OCI-LY3 (cell line): ENCODE data around the gene NDRG3.
"Not testable (repeated sequence)": the region's sequence is repeated elsewhere in the genome, so short reads cannot be mapped to it uniquely, and the experiment has no call there.

Experiments used
- H2AFZ ChIP-seq: fragments of 200-600, 300-600 bp; shearing (Covaris generic); 2 replicates; pipeline ENCODE4 v1.6.0; 2014; ENCODE audit warnings: antibody characterized with exemption, low read depth, low read length
- H3K27ac ChIP-seq: fragments of 200-600, 300-600 bp; sonication (generic); 2 replicates; pipeline ENCODE4 v1.5.1; 2014; ENCODE audit warnings: mild to moderate bottlenecking, low read length, moderate library complexity, mixed read lengths
- H3K27me3 ChIP-seq: fragments of 200-600, 300-600 bp; sonication (generic); 2 replicates; pipeline ENCODE4 v1.6.1; 2014; ENCODE audit warnings: low read depth, low read length, mixed read lengths
- H3K36me3 ChIP-seq: fragments of 200-600, 300-600 bp; sonication (generic); replicated peaks from 2 replicates; pipeline ENCODE3; 2014; ENCODE audit warnings: low read depth, low read length, mixed read lengths
- H3K4me1 ChIP-seq: fragments of 300-600, 200-600 bp; sonication (generic); 2 replicates; pipeline ENCODE4 v1.6.1; 2014; ENCODE audit warnings: low read length, mixed read lengths
- H3K4me2 ChIP-seq: fragments of 200-600, 300-600 bp; sonication (generic); 2 replicates; pipeline ENCODE4 v1.6.1; 2014; ENCODE audit warnings: low read length, mixed read lengths
- H3K4me3 ChIP-seq: fragments of 300-600, 200-600 bp; sonication (generic); 2 replicates; pipeline ENCODE4 v1.5.1; 2014; ENCODE audit warnings: antibody characterized with exemption, mild to moderate bottlenecking, low read length, moderate library complexity
- H3K79me2 ChIP-seq: fragments of 300-600, 200-600 bp; shearing (Covaris generic); 2 replicates; pipeline ENCODE4 v1.6.1; 2014; ENCODE audit warnings: mild to moderate bottlenecking, low read length, mixed read lengths
- H3K9ac ChIP-seq: fragments of 300-600, 200-600 bp; shearing (Covaris generic); 2 replicates; pipeline ENCODE4 v1.6.0; 2014; ENCODE audit warnings: mild to moderate bottlenecking, low read length, moderate library complexity
- H3K9me3 ChIP-seq: fragments of 200-600, 300-600 bp; shearing (Covaris generic); 2 replicates; pipeline ENCODE4 v1.6.1; 2014; ENCODE audit warnings: low read length, mixed read lengths; ENCODE audit not compliant: insufficient read depth
- H4K20me1 ChIP-seq: fragments of 200-600, 300-600 bp; sonication (generic); 2 replicates; pipeline ENCODE4 v1.6.1; 2016; ENCODE audit warnings: low read length, mixed read lengths; ENCODE audit not compliant: insufficient read depth
- EZH2phosphoT487 ChIP-seq: fragments of 200-600 bp; shearing (Covaris generic); IDR thresholded peaks from 2 replicates; pipeline ENCODE4 v1.6.1; 2018; ENCODE audit warnings: antibody characterized with exemption, mixed run types, low read depth
- TF ChIP-seq, protein P1 (sequence below): fragments of 200-600, 300-600 bp; sonication (generic); IDR thresholded peaks from 2 replicates; pipeline ENCODE4 v1.5.1; 2014; ENCODE audit warnings: antibody characterized with exemption, low read length, low read depth

The NDRG3 gene

DNA sequence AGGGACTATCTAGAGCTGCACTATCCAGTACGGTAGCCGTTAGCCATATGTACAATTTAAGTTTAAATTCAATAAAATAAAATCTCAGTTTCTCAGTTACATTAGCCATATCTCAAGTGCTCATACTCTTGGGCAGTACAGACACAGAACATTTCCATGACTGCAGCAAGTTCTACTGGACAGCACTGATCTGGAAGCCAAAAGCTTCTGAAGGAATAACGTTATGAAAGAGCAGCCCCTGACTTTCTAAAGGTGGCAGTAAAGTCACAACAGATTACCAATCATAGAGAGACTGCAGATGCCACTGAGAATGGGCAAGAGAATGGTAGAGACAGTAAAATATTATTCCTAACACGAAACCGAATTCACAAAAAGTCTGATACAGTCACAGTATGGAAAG, 36.8 kb downstream of the NDRG3 start:
- H3K27ac ChIP-seq: no peak overlapping the region
- no peak overlapping the region for H3K4me3 ChIP-seq
- no peak for TF ChIP-seq EZH2phosphoT487
- H3K27me3 ChIP-seq: no peaks in the 10 kb centered on the region
- H2AFZ ChIP-seq: no peak overlapping the region
- no peaks in the 10 kb centered on the region for H3K79me2 ChIP-seq
- H4K20me1 ChIP-seq: no peaks in the 10 kb centered on the region
- H3K4me2 ChIP-seq: no peak overlapping the region
- no peak overlapping the region for H3K9ac ChIP-seq
- H3K4me1 ChIP-seq: no peaks in the 10 kb centered on the region
- no peaks in the 10 kb centered on the region for H3K9me3 ChIP-seq
- no peaks in the 10 kb centered on the region for H3K36me3 ChIP-seq

DNA sequence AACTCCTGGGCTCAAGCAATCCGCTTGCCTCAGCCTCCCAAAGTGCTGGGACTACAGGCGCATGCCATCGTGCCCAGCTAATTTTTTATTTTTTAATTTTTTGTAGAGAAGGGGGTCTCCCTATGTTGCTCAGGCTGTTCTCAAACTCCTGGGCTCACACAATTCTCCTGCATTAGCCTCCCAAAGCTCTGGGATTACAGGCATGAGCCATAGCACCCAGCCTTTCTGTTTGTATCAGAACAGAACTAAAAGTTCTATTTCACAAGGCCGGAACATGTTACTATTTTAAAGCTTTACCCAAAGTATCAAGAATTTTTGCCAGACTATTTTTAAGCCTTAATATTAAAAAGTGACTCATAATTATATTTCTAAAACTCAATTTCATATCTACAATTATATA, 42.4 kb downstream of the NDRG3 start:
- Histone ChIP-seq H2AFZ (no peak overlapping the region), H3K9ac (no peak overlapping the region), H3K36me3 (no peaks in the 10 kb centered on the region), H3K79me2 (no peaks in the 10 kb centered on the region), H3K9me3 (no peaks in the 10 kb centered on the region), H3K27ac (no peak overlapping the region), H3K4me3 (no peak overlapping the region), H4K20me1 (no peaks in the 10 kb centered on the region), H3K27me3 (no peaks in the 10 kb centered on the region), H3K4me1 (no peaks in the 10 kb centered on the region), H3K4me2 (no peak overlapping the region)
- no peak for TF ChIP-seq EZH2phosphoT487
- TF ChIP-seq, protein P1, sequence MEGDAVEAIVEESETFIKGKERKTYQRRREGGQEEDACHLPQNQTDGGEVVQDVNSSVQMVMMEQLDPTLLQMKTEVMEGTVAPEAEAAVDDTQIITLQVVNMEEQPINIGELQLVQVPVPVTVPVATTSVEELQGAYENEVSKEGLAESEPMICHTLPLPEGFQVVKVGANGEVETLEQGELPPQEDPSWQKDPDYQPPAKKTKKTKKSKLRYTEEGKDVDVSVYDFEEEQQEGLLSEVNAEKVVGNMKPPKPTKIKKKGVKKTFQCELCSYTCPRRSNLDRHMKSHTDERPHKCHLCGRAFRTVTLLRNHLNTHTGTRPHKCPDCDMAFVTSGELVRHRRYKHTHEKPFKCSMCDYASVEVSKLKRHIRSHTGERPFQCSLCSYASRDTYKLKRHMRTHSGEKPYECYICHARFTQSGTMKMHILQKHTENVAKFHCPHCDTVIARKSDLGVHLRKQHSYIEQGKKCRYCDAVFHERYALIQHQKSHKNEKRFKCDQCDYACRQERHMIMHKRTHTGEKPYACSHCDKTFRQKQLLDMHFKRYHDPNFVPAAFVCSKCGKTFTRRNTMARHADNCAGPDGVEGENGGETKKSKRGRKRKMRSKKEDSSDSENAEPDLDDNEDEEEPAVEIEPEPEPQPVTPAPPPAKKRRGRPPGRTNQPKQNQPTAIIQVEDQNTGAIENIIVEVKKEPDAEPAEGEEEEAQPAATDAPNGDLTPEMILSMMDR: no peak

DNA sequence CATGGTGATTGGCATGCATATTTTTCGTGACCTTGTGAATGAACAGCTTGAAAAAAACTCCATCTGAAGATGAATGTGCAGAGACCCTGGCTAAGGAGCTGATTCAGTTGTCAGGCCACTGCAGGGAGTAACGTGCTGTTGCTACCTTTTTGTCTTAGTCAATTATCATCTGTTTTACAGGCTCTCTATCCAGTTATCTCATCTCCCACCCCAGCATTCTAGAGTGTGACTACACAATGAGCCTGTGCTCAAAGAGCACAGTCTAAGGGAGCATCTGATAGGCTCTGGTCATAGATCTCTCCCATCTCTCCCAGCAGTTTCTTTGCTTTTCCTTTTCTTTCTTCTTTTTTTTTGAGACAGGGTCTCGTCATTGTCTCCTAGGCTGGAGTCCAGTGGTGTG, 45.5 kb downstream of the NDRG3 start:
- TF ChIP-seq EZH2phosphoT487: no peak
- TF ChIP-seq, protein P1: no peak
- Histone ChIP-seq H2AFZ (no peak overlapping the region), H3K36me3 (no peaks in the 10 kb centered on the region), H3K4me2 (no peak overlapping the region), H3K9ac (no peak overlapping the region), H3K27me3 (no peaks in the 10 kb centered on the region), H3K27ac (no peak overlapping the region), H3K79me2 (no peaks in the 10 kb centered on the region), H3K4me1 (no peaks in the 10 kb centered on the region), H4K20me1 (no peaks in the 10 kb centered on the region), H3K9me3 (no peaks in the 10 kb centered on the region), H3K4me3 (no peak overlapping the region)

DNA sequence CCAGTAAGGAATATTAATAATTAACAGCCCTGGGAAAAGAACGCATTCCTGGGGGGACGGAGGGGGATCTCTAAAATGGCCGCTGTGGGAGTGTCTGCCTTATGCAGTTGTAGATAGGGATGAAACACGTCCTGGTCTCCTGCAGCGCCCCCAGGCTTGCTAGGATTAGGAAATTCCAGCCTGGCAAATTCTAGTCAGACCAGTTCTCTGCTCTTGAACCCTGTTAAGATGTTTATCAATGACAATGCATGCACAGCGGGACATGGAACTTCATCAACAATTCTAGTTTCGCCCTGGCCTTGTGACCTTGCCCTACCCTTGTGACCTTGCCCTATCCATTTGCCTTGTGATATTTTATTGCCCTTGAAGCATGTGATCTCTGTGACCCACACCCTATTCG, 50.4 kb downstream of the NDRG3 start:
- not testable (repeated sequence) for H4K20me1 ChIP-seq, H3K27me3 ChIP-seq, H3K9me3 ChIP-seq, H2AFZ ChIP-seq, H3K36me3 ChIP-seq, H3K9ac ChIP-seq, H3K4me1 ChIP-seq, H3K27ac ChIP-seq, H3K4me2 ChIP-seq, H3K79me2 ChIP-seq, H3K4me3 ChIP-seq

DNA sequence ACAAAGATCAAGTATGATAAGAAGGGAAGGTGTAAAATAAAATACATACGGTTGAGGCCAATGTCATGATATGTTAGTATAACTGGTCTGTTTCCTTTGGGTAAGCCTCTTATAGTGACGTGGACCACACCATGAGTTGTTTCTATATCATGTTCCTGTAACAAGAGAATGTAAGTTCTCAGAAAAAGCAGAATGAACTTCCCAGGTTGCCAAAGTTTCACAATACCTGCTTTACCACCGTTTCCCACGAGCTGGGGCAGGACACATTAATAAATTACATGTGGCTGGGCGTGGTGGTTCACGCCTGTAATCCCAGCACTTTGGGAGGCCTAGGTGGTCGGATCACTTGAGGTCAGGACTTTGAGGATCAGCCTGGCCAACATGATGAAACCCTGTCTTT, 57.3 kb downstream of the NDRG3 start:
- H3K27me3 ChIP-seq: no peaks in the 10 kb centered on the region
- H3K36me3 ChIP-seq: no peaks in the 10 kb centered on the region
- no peak overlapping the region for H3K4me3 ChIP-seq
- no peaks in the 10 kb centered on the region for H3K4me1 ChIP-seq
- H3K27ac ChIP-seq: no peak overlapping the region
- H3K9me3 ChIP-seq: no peaks in the 10 kb centered on the region
- H3K9ac ChIP-seq: no peak overlapping the region
- no peak overlapping the region for H3K4me2 ChIP-seq
- no peaks in the 10 kb centered on the region for H3K79me2 ChIP-seq
- TF ChIP-seq EZH2phosphoT487: no peak
- TF ChIP-seq, protein P1: no peak
- H2AFZ ChIP-seq: no peak overlapping the region
- H4K20me1 ChIP-seq: no peaks in the 10 kb centered on the region
